Neural crest cell (in vitro differentiated cells): ENCODE results near the gene AGPAT4. TPM values are rescaled to one million over a fixed set of nuclear protein-coding genes. Genes with fewer than 3 reads are reported as not detected.
A peak's percentile ranks its signal among the peaks of the same experiment; 100 is the strongest.

Source experiments
- DNase-seq: peaks from one replicate; pipeline ENCODE4 v3.0.0; 2021; ENCODE audit warnings: low read depth, mixed read lengths, low spot score
- H3K27ac Mint-ChIP-seq: one replicate; pipeline ENCODE4 v1.8.0; 2021; ENCODE audit warnings: mild to moderate bottlenecking, mixed read lengths; ENCODE audit not compliant: unreplicated experiment
- H3K27me3 Mint-ChIP-seq: 2 replicates; pipeline ENCODE4 v1.8.0; 2021; ENCODE audit warnings: low read depth, mild to moderate bottlenecking, mixed read lengths
- H3K36me3 Mint-ChIP-seq: 2 replicates; pipeline ENCODE4 v1.8.0; 2021; ENCODE audit warnings: low read depth, mild to moderate bottlenecking, mixed read lengths
- H3K4me1 Mint-ChIP-seq: 2 replicates; pipeline ENCODE4 v1.8.0; 2021; ENCODE audit warnings: mixed read lengths
- H3K4me3 Mint-ChIP-seq: one replicate; pipeline ENCODE4 v1.8.0; 2021; ENCODE audit warnings: mild to moderate bottlenecking, mixed read lengths
- H3K9me3 Mint-ChIP-seq: 2 replicates; pipeline ENCODE4 v1.8.0; 2021; ENCODE audit warnings: mixed read lengths
- CTCF ChIP-seq: fragments of 200-600 bp; sonication (generic); conservative IDR thresholded peaks from 2 replicates; pipeline ENCODE4 v1.5.0; 2021; ENCODE audit warnings: antibody characterized with exemption, mild to moderate bottlenecking
- total RNA-seq: library from RNA; stranded (reverse); gene quantifications from 2 replicates; pipeline ENCODE4 v1.2.1, GENCODE V29; 2021

Gene AGPAT4
- total RNA-seq, 1 donor from 2014 or later: 37.6 TPM

DNA sequence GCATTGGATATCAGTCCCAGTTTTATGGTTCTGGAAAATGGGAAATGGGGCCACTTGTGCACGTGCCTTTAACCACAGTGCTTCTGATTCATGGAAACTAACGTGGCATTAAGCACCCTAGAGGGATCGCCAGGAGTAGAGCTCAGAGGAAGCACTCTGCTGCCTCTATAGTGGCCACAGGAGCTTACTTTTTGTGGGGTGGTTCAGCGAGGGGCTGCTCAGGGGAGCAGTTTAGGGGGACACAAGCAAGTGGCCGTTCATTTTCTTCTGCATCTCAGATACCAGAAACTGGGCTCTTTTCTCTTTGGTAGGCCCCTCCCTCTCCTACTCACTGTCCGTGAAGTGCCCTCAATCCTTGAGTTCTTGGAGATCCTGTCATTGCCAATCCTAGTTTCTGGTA is 28.5 kb downstream of the AGPAT4 start:
- TF ChIP-seq CTCF: no peak

DNA sequence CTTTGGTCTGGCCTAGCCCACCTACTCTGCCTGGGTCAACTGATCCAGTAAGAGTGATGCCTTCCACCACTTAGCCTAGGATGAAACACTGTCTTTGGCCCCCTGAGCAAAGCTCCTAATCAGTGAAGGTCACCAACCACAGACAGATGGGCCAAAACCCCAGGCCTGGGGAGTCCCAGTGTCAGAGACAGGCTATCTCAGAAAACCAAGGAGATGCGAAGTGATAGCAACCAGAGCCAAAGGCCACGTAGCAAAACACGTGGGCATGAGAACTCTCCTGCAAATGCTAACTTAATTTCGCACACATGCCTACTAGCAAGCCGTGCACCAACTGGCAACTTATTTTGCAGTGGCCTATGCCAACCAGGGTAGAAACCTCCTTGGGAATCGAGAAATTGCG is 29.1 kb downstream of the AGPAT4 start:
- no peak for TF ChIP-seq CTCF
- Mint-ChIP-seq H3K27ac (no peak overlapping the region), H3K4me1 (peaks cover 33% of the 10 kb centered on the region), H3K27me3 (no peaks in the 10 kb centered on the region), H3K9me3 (peaks cover 7% of the 10 kb centered on the region), H3K4me3 (no peak overlapping the region), H3K36me3 (peaks cover 15% of the 10 kb centered on the region)
- no peak for DNase-seq

More for the DNA sequence above, 28.5 kb downstream of the AGPAT4 start:
- DNase-seq: no peak
- Mint-ChIP-seq H3K4me1 (peaks cover 33% of the 10 kb centered on the region), H3K27ac (no peak overlapping the region), H3K9me3 (peaks cover 9% of the 10 kb centered on the region), H3K36me3 (peaks cover 18% of the 10 kb centered on the region), H3K27me3 (no peaks in the 10 kb centered on the region), H3K4me3 (no peak overlapping the region)

GRCh38 chr6:161242779-161243693 is 30.8 kb downstream of the AGPAT4 start:
- Mint-ChIP-seq H3K9me3 (no peaks in the 10 kb centered on the region), H3K36me3 (peaks cover 10% of the 10 kb centered on the region), H3K27me3 (no peaks in the 10 kb centered on the region), H3K27ac (peak overlapping the region; percentile 77), H3K4me3 (no peak overlapping the region), H3K4me1 (peaks cover 33% of the 10 kb centered on the region)
- DNase-seq: no peak
- TF ChIP-seq CTCF: no peak

GRCh38 chr6:161242113-161242512 is 31.7 kb downstream of the AGPAT4 start:
- no peaks in the 10 kb centered on the region for H3K27me3 Mint-ChIP-seq
- H3K4me1 Mint-ChIP-seq: peaks cover 33% of the 10 kb centered on the region
- DNase-seq: no peak
- no peak for TF ChIP-seq CTCF
- H3K4me3 Mint-ChIP-seq: no peak overlapping the region
- H3K9me3 Mint-ChIP-seq: no peaks in the 10 kb centered on the region
- no peak overlapping the region for H3K27ac Mint-ChIP-seq
- peaks cover 8% of the 10 kb centered on the region for H3K36me3 Mint-ChIP-seq

GRCh38 chr6:161239001-161239400 is 34.9 kb downstream of the AGPAT4 start:
- H3K27me3 Mint-ChIP-seq: no peaks in the 10 kb centered on the region
- H3K4me3 Mint-ChIP-seq: no peak overlapping the region
- H3K9me3 Mint-ChIP-seq: no peaks in the 10 kb centered on the region
- no peak overlapping the region for H3K27ac Mint-ChIP-seq
- H3K4me1 Mint-ChIP-seq: peaks cover 29% of the 10 kb centered on the region
- TF ChIP-seq CTCF: no peak
- peaks cover 8% of the 10 kb centered on the region for H3K36me3 Mint-ChIP-seq
- no peak for DNase-seq
